Astrocyte (in vitro differentiated cells and primary cell): Measurements from ENCODE around the gene SYT8. TPM values are rescaled to one million over a fixed set of nuclear protein-coding genes. Genes with fewer than 3 reads are reported as not detected.
A peak's percentile ranks its signal among the peaks of the same experiment; 100 is the strongest.

Source experiments
- DNase-seq: peaks from one replicate; pipeline ENCODE4 v3.0.0-alpha.2; 2010; ENCODE audit warnings: low read depth
- FAIRE-seq: peaks from 2 replicates; lab custom pipeline; 2011; peaks lifted over from hg19 to GRCh38; lab: Jason Lieb, UNC
- H2AFZ ChIP-seq: 2 replicates; pipeline ENCODE4 v1.6.0; 2012; ENCODE audit warnings: low read depth, low read length, inconsistent platforms
- H3K27ac ChIP-seq: 2 replicates; pipeline ENCODE4 v1.5.1; 2011; ENCODE audit warnings: low read depth, low read length, inconsistent platforms
- H3K27me3 ChIP-seq: 2 replicates; pipeline ENCODE4 v1.6.0; 2011; ENCODE audit warnings: low read length, inconsistent platforms; ENCODE audit not compliant: insufficient read depth
- H3K36me3 ChIP-seq: 2 replicates; pipeline ENCODE4 v1.5.1; 2011; ENCODE audit warnings: low read length, inconsistent platforms; ENCODE audit not compliant: insufficient read depth
- H3K4me1 ChIP-seq: 2 replicates; pipeline ENCODE4 v1.5.1; 2011; ENCODE audit warnings: low read length, inconsistent platforms; ENCODE audit not compliant: insufficient read depth
- H3K4me2 ChIP-seq: 2 replicates; pipeline ENCODE4 v1.6.0; 2012; ENCODE audit warnings: low read length, inconsistent platforms
- H3K4me3 ChIP-seq: 2 replicates; pipeline ENCODE4 v1.5.1; 2011; ENCODE audit warnings: low read depth, mild to moderate bottlenecking, low read length, inconsistent platforms; ENCODE audit not compliant: insufficient read depth
- H3K79me2 ChIP-seq: 2 replicates; pipeline ENCODE4 v1.6.0; 2012; ENCODE audit warnings: mild to moderate bottlenecking, low read length, inconsistent platforms; ENCODE audit not compliant: insufficient read depth
- H3K9ac ChIP-seq: 2 replicates; pipeline ENCODE4 v1.6.0; 2012; ENCODE audit warnings: mild to moderate bottlenecking, low read length, inconsistent platforms
- H3K9me3 ChIP-seq: 2 replicates; pipeline ENCODE4 v1.5.1; 2012; ENCODE audit warnings: low read depth, mild to moderate bottlenecking, low read length, inconsistent platforms; ENCODE audit not compliant: insufficient read depth
- H4K20me1 ChIP-seq: 2 replicates; pipeline ENCODE4 v1.6.0; 2012; ENCODE audit warnings: low read length, inconsistent platforms; ENCODE audit not compliant: insufficient read depth
- H3K27ac Mint-ChIP-seq: one replicate; pipeline ENCODE4 v1.8.0; 2021; ENCODE audit warnings: mild to moderate bottlenecking, mixed read lengths; ENCODE audit not compliant: unreplicated experiment
- H3K27me3 Mint-ChIP-seq: one replicate; pipeline ENCODE4 v1.8.0; 2021; ENCODE audit warnings: low read depth, mixed read lengths; ENCODE audit not compliant: unreplicated experiment
- H3K36me3 Mint-ChIP-seq: one replicate; pipeline ENCODE4 v1.8.0; 2021; ENCODE audit warnings: low read depth, mixed read lengths; ENCODE audit not compliant: unreplicated experiment
- H3K4me1 Mint-ChIP-seq: one replicate; pipeline ENCODE4 v1.8.0; 2021; ENCODE audit warnings: low read depth, mixed read lengths; ENCODE audit not compliant: unreplicated experiment
- H3K4me3 Mint-ChIP-seq: one replicate; pipeline ENCODE4 v1.8.0; 2021; ENCODE audit warnings: mild to moderate bottlenecking, moderate library complexity, mixed read lengths; ENCODE audit not compliant: unreplicated experiment
- H3K9me3 Mint-ChIP-seq: one replicate; pipeline ENCODE4 v1.8.0; 2021; ENCODE audit warnings: mild to moderate bottlenecking, mixed read lengths; ENCODE audit not compliant: unreplicated experiment
- EZH2 ChIP-seq: IDR thresholded peaks from 2 replicates; pipeline ENCODE4 v1.6.1; 2012; ENCODE audit warnings: mild to moderate bottlenecking, low read length, inconsistent platforms; ENCODE audit not compliant: insufficient read depth
- total RNA-seq: library from RNA; stranded (reverse); gene quantifications from 2 replicates; pipeline ENCODE4 v1.2.1, GENCODE V29; 2021
- TF ChIP-seq, protein P1 (sequence below): IDR thresholded peaks from 2 replicates; pipeline ENCODE4 v1.5.1; 2011; ENCODE audit warnings: low read depth, mild to moderate bottlenecking, inconsistent platforms, low read length, moderate library complexity; ENCODE audit not compliant: insufficient read depth

Gene SYT8
- total RNA-seq, 1 donor from 2014 or later = 0.36 TPM

GRCh38 chr11:1870721-1871466 lies 36.1 kb downstream of the SYT8 start:
- no peak overlapping the region for H3K27ac ChIP-seq
- Mint-ChIP-seq H3K4me3 (no peak overlapping the region), H3K36me3 (no peaks in the 10 kb centered on the region), H3K27me3 (peaks cover 20% of the 10 kb centered on the region), H3K9me3 (no peaks in the 10 kb centered on the region), H3K4me1 (no peaks in the 10 kb centered on the region), H3K27ac (no peak overlapping the region)
- no peaks in the 10 kb centered on the region for H4K20me1 ChIP-seq
- no peak overlapping the region for H2AFZ ChIP-seq
- H3K4me1 ChIP-seq = no peaks in the 10 kb centered on the region
- no peaks in the 10 kb centered on the region for H3K9me3 ChIP-seq
- no peak overlapping the region for H3K4me3 ChIP-seq
- no peak for DNase-seq
- H3K36me3 ChIP-seq = no peaks in the 10 kb centered on the region
- peaks cover 4% of the 10 kb centered on the region for H3K27me3 ChIP-seq
- H3K79me2 ChIP-seq = no peaks in the 10 kb centered on the region
- FAIRE-seq = no peak
- no peak overlapping the region for H3K9ac ChIP-seq
- no peak for TF ChIP-seq EZH2
- TF ChIP-seq, protein P1, sequence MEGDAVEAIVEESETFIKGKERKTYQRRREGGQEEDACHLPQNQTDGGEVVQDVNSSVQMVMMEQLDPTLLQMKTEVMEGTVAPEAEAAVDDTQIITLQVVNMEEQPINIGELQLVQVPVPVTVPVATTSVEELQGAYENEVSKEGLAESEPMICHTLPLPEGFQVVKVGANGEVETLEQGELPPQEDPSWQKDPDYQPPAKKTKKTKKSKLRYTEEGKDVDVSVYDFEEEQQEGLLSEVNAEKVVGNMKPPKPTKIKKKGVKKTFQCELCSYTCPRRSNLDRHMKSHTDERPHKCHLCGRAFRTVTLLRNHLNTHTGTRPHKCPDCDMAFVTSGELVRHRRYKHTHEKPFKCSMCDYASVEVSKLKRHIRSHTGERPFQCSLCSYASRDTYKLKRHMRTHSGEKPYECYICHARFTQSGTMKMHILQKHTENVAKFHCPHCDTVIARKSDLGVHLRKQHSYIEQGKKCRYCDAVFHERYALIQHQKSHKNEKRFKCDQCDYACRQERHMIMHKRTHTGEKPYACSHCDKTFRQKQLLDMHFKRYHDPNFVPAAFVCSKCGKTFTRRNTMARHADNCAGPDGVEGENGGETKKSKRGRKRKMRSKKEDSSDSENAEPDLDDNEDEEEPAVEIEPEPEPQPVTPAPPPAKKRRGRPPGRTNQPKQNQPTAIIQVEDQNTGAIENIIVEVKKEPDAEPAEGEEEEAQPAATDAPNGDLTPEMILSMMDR = no peak
- H3K4me2 ChIP-seq = peak overlapping the region; percentile 26

DNA sequence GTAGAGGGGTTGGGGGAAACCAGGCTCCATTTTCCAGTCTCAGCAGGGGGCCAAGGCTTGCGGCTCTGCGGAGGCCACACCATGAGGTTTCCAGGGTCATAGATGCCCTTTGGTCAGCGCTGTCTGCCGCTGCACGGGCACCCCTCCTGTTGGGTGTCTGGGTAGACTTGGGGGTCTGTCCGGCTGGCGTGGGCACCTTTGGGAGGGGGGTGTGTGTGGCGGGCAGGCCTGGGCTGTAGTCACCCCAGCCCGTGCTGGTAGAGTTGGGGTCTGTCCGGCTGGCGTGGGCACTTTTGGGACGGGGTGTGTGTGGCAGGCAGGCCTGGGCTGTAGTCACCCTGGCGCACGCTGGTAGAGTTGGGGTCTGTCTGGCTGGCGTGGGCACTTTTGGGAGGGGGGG lies 36.7 kb downstream of the SYT8 start:
- Histone ChIP-seq H4K20me1 (no peaks in the 10 kb centered on the region), H3K27me3 (peaks cover 4% of the 10 kb centered on the region), H3K4me3 (no peak overlapping the region), H3K79me2 (no peaks in the 10 kb centered on the region), H3K27ac (no peak overlapping the region), H3K9me3 (no peaks in the 10 kb centered on the region), H3K36me3 (no peaks in the 10 kb centered on the region), H3K4me1 (peaks cover 4% of the 10 kb centered on the region), H3K9ac (no peak overlapping the region), H2AFZ (no peak overlapping the region), H3K4me2 (no peak overlapping the region)
- Mint-ChIP-seq H3K27me3 (peaks cover 20% of the 10 kb centered on the region), H3K9me3 (no peaks in the 10 kb centered on the region), H3K4me1 (no peaks in the 10 kb centered on the region), H3K4me3 (no peak overlapping the region), H3K36me3 (no peaks in the 10 kb centered on the region), H3K27ac (no peak overlapping the region)
- no peak for FAIRE-seq
- no peak for TF ChIP-seq EZH2
- TF ChIP-seq, protein P1 = no peak
- DNase-seq = no peak
